IgD-negative memory B cell (primary cell): Measurements from ENCODE around the gene DOCK10. TPM values are rescaled to one million over a fixed set of nuclear protein-coding genes. Genes with fewer than 3 reads are reported as not detected.

Experiments
- H3K27ac Mint-ChIP-seq, 3 donors: one replicate each; pipeline ENCODE4 v1.8.0; 2020 to 2022; ENCODE audit warnings: mild to moderate bottlenecking in 3 of 3, mixed read lengths in 3 of 3, moderate library complexity in 1 of 3
- H3K27me3 Mint-ChIP-seq: one replicate; pipeline ENCODE4 v1.8.0; 2021; ENCODE audit warnings: mixed read lengths
- H3K36me3 Mint-ChIP-seq: one replicate; pipeline ENCODE4 v1.8.0; 2020; ENCODE audit warnings: mild to moderate bottlenecking, mixed read lengths
- H3K4me1 Mint-ChIP-seq, 3 donors: one replicate each; pipeline ENCODE4 v1.8.0; 2020 to 2022; ENCODE audit warnings: mixed read lengths in 3 of 3, mild to moderate bottlenecking in 1 of 3
- H3K4me3 Mint-ChIP-seq, 4 donors: one replicate each; pipeline ENCODE4 v1.8.0; 2020 to 2022; ENCODE audit warnings: mild to moderate bottlenecking in 4 of 4, mixed read lengths in 4 of 4, moderate library complexity in 3 of 4
- H3K9me3 Mint-ChIP-seq, 3 donors: one replicate each; pipeline ENCODE4 v1.8.0; 2020 to 2021; ENCODE audit warnings: mixed read lengths in 3 of 3, mild to moderate bottlenecking in 1 of 3
- polyA plus RNA-seq: library from polyadenylated mRNA; unstranded; fragments of 300-500 nt; fragmentation: Illumina TruSeq; gene quantifications from one replicate; pipeline ENCODE4 v1.2.3, GENCODE V29; 2021

DOCK10 gene
- polyA plus RNA-seq, 1 donor from 2014 or later, result 26.9 TPM

GRCh38 chr2:224724331-224724730 lies 317.9 kb downstream of the DOCK10 start:
- H3K9me3 Mint-ChIP-seq, result peaks cover 0 to 15% (median 8%) of the 10 kb centered on the region in 3 donors
- no peak overlapping the region for H3K4me3 Mint-ChIP-seq
- no peak overlapping the region for H3K27ac Mint-ChIP-seq
- peaks cover 3% of the 10 kb centered on the region for H3K36me3 Mint-ChIP-seq
- peaks cover 0 to 2% (median 0%) of the 10 kb centered on the region in 3 donors for H3K4me1 Mint-ChIP-seq
- H3K27me3 Mint-ChIP-seq, result no peaks in the 10 kb centered on the region

GRCh38 chr2:224723586-224724217 lies 318.6 kb downstream of the DOCK10 start:
- Mint-ChIP-seq H3K9me3 (peaks cover 0 to 11% (median 8%) of the 10 kb centered on the region in 3 donors), H3K4me1 (peaks cover 0 to 2% (median 0%) of the 10 kb centered on the region in 3 donors), H3K4me3 (no peak overlapping the region), H3K27ac (no peak overlapping the region), H3K36me3 (peaks cover 3% of the 10 kb centered on the region), H3K27me3 (no peaks in the 10 kb centered on the region)

- peaks cover 0 to 2% (median 0%) of the 10 kb centered on the region in 3 donors for H3K4me1 Mint-ChIP-seq
- peak overlapping the region in 1 of 3 donors; percentile 16 for H3K27ac Mint-ChIP-seq
- peaks cover 0 to 5% (median 4%) of the 10 kb centered on the region in 3 donors for H3K9me3 Mint-ChIP-seq
- H3K4me3 Mint-ChIP-seq, result no peak overlapping the region
- H3K27me3 Mint-ChIP-seq, result no peaks in the 10 kb centered on the region
- H3K36me3 Mint-ChIP-seq, result no peaks in the 10 kb centered on the region
Measured at GRCh38 chr2:224722770-224723169, 319.5 kb downstream of the DOCK10 start.

- Mint-ChIP-seq H3K4me3 (no peak overlapping the region), H3K4me1 (peaks cover 0 to 2% (median 0%) of the 10 kb centered on the region in 3 donors), H3K27me3 (no peaks in the 10 kb centered on the region), H3K9me3 (peaks cover 0 to 5% (median under 1%) of the 10 kb centered on the region in 3 donors), H3K27ac (peak overlapping the region in 2 of 3 donors; percentile 16 to 17), H3K36me3 (no peaks in the 10 kb centered on the region)
Measured at GRCh38 chr2:224722250-224722649, 320.0 kb downstream of the DOCK10 start.

GRCh38 chr2:224716921-224717320 lies 325.3 kb downstream of the DOCK10 start:
- no peak overlapping the region for H3K27ac Mint-ChIP-seq
- no peaks in the 10 kb centered on the region for H3K27me3 Mint-ChIP-seq
- peaks cover 0 to 1% (median 0%) of the 10 kb centered on the region in 3 donors for H3K4me1 Mint-ChIP-seq
- no peak overlapping the region for H3K4me3 Mint-ChIP-seq
- peaks cover 1 to 13% (median 3%) of the 10 kb centered on the region in 3 donors for H3K9me3 Mint-ChIP-seq
- H3K36me3 Mint-ChIP-seq, result peaks cover 2% of the 10 kb centered on the region

GRCh38 chr2:224716201-224716600 lies 326.1 kb downstream of the DOCK10 start, which contains the start of gene CCDC195:
Gene CCDC195 (minus strand): TSS chr2:224716365. CDS start chr2:224716365, 0 bp downstream.
- Mint-ChIP-seq H3K36me3 (peaks cover 2% of the 10 kb centered on the region), H3K4me3 (no peak within 1 kb of the TSS), H3K4me1 (peaks cover 0 to 1% (median 0%) of the 10 kb centered on the region in 3 donors), H3K27me3 (no peaks in the 10 kb centered on the region), H3K9me3 (peaks cover 1 to 13% (median 3%) of the 10 kb centered on the region in 3 donors), H3K27ac (no peak within 1 kb of the TSS)
